GM18861 (cell line): ENCODE results near the gene EYS.

ENCODE experiments used
- ATAC-seq: cut with Tn5 transposase; IDR thresholded peaks from one replicate; pipeline ENCODE4 v1.9.1; 2021; ENCODE audit not compliant: unreplicated experiment

The EYS gene

DNA sequence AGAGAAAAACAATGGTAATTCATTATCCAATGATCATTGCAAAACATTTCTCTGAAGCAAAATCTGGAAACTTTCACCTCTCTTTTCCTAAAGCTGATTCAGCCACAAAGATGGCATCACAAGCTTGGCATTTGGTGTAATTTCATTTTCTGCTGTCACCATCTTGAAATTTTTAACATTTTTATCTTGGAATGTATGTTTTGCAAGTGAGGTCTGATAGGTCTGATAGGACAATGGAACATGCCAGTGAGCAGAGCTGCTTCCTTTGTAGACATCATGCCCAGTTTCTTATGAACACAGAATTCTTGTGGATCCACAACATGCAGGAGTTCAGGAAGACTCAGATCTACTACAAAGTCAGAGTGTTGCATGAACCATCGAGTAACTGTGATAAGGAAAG, 969.6 kb downstream of the EYS start:
- no peak for ATAC-seq

DNA sequence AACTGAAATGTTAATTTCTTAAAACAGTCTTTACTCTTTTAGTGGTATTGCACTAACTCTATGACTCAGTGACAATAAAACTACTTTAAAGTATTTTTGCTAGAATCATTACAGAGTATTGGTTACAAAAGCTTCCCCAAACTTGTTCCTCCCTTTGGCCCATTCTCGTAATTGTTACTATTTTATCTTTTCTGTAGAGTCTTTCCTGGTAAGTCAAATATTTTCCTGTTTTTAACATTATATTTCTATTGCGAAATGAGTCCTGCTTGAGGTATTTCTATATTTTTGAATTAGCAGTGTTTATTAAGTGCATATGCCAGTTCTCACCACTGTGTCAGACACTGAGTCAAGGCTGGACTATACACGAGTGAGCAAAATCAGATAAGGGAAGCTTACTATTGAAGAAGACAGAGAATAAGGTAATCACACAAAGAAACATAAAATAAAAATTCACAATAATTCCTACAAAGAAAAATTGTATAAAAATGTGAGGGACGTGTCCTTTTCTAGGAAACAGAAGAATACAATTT, 970.5 kb downstream of the EYS start:
- no peak for ATAC-seq

DNA sequence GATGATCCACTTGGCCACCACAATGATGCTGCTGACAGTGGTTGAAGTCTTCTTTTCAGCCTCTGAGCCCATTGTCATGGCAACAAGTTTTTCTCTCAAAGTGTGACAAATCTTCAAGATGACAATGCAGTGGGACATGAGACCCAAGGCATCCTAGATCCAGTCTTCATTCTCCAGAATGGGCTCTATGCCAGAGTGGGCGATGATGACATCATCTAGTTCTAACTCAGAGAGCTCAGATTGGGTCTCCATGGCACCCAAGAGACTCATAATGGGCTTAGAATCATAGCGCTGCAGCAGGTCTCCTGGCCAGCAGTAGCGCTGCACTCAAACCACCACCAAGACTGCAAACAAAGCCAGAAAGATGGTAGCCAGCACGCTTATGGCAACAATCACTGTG, 973.6 kb downstream of the EYS start:
- ATAC-seq = no peak

DNA sequence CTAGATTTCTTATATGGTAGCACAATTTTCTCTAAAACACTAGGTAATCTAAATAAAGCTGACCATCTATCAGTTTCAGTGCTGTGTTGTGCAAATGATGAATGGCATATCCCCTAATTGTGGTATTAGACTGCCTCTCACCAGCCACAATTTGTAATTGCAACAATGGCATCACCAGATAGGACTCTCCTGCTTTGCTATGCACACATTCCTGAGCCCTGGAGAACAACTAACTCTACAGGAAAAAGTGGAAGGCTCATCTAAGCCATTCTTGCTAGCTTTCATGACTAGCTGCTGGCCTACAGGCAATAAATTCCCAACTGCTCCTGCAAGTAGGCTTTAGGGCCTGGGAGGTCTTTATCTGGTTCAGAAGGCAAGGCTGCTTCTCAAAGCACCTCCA, 974.1 kb downstream of the EYS start:
- ATAC-seq = no peak

DNA sequence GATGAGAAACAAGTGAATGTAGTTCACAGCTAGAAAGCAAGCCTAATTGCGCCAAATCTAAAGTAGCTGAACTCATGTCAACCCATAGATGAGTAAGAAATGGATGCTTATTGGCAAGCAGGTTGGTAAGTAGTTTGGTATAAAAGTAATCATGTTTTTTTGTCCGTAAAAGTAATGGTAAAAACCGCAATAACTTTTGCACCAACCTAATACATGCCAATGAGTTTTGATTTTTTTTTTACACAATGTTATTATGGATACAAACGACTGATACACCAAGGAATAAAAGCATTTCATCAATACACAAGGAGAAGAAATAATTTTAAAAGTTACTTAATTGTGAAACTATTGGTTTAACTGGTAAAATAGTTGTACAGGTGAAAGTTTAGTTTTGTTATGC, 977.5 kb downstream of the EYS start:
- no peak for ATAC-seq

DNA sequence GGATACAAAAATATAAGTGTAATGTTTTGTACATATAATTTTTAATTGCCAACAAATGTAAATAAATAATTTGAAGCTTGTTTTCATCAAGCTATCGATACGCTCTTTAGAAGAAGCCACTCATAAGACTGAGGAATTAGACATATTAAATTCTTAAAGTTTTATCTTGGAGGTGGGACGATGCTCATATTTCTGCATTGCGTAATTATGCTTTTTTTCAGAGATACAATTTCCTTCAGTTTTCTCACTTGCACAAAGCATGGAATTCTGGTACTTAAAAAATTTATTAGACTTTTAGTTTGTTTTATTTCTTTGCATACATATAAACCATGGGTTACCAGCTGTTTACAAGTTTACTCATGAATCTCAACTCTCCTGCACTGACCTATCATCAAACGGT, 980.0 kb downstream of the EYS start:
- ATAC-seq = no peak

DNA sequence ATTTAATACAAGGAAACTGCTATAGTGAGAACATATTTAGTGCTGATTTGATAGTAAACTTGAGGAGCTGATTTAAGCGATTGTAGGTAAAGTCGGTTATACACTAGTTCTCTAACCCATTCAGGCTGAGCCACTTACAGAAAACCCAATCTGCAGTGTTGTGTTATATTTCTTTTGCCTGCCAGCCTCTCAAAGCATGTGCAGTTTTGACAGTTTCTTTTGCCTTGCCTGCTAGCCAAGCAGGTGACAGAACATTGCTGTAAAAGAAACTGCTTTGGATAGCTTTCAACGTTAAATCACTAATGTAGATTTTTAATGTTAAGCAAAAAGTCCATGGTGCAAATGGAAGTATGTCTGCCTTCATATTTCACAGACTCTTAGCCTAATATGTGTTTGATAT, 982.9 kb downstream of the EYS start:
- no peak for ATAC-seq

DNA sequence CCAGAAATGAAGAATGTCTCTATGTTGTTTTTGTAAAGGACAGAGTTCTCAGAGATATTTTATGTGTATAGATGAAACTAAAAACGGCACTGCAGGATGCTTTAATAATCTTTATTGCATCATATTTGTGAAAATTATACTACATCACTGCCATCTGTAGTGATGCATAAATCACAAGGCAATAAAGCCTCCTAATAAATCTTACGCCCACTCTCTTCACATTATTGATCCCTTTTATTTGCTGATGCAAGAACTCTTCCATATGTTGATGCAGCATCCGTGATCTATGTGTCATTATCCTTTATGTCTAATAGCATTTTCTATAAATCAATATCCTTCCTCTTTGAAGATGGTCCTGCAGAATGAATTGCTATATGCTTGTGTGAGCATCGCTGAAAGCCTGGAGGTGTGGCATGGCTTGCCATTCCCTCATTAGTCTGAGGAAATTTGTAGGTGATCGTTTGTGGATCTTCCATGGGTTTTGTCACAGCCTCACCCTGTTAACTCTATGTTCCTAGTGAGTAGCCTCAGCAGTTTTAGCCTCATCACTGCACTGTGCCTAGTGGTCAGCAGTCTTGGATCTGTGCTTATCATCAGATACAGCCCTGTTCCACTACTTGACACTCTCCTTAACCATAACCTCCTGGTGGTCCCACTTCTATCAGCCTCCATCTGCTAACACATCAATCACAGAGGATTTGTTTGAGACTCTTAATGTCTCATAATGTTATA, 983.5 kb downstream of the EYS start:
- no peak for ATAC-seq

DNA sequence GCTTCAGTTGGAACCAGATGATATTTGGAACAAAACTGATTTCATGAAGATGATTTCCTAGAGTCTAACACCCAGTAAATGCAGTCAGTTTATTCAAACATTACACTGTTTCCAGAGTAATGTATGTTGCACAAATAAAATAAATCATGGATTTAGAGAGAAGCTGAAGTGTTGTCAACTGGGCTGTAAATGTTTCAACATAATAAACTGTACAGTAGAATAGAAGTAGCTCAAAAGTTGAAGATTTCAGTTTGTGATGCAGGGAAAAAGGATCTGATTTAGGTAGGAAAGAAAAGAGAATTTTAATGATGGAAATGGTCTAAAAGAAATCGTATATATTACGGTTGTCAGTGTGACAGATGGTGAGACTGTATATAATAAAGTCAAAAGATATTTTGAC, 985.2 kb downstream of the EYS start:
- no peak for ATAC-seq

DNA sequence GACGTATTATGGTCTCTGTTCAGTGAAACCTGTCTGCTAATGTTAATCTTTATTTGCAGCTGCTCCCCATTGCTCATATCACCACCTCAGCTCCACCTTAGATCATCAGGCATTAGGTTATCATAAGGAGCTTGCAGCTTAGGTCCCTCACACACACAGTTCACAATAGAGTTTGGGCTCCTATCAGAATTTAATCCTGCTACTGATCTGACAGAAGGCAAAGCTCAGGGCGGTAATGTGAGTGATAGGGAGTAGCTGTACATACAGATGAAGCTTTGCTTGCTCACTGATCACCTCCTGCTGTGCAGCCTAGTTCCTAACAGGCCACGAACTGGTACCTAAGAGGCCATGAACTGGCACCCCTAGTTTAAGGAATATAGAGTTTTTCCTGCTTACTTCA, 989.7 kb downstream of the EYS start:
- no peak for ATAC-seq

DNA sequence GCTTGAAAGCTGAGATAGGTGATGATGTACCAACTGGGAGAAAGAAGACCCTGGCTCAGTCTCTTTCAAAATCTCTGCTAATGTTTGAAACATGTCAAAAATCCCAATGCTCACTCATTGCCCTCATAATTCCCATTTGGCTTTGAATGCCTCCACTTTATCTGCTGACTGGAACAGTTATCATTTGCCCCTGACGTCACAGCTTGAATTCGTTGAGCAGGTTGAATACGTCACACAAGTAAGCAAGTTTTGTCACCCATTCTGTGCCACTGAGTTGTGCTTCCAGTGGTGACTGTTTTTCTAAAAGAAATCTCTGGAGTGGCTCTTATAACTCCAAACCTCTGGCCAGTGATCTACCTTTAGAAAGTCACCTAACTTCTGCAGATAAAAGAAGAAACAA, 991.4 kb downstream of the EYS start:
- no peak for ATAC-seq

DNA sequence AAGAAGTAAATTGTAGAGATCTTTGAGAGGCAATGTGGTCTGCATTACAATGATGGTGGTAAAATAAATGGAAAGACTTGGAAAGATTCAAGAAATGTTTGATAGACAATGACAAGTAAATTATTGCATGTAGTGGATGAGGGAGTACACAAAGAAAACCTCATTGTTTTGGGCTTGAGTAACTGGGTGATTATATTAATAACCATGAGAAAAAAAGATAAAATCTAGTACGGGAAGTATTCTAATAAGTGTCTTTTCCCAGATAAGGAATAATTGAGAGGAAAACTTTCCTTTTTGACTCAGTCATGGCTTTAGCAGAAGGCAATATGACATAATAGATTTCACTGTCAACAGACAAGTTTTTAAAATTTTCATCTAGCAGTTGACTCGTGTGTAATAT, 993.0 kb downstream of the EYS start:
- ATAC-seq = no peak

DNA sequence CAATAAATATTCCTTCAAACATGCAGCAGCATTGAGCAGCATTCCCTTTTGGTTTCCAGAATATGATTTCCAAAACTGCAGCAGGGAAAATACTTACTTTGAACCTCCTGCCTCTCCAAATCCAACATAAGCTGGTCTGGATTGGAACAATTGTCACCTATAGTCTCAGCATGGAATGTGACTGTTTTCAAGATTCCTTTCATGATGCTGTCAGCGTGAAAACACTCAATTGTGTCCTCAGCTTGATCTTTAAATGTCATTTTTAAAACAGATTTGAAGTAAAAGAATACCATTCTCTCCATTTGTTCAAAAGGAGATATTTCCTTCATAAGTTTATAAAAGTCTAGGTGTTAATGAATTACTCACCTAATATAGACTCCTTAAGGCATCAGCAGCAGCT, 993.9 kb downstream of the EYS start:
- no peak for ATAC-seq

DNA sequence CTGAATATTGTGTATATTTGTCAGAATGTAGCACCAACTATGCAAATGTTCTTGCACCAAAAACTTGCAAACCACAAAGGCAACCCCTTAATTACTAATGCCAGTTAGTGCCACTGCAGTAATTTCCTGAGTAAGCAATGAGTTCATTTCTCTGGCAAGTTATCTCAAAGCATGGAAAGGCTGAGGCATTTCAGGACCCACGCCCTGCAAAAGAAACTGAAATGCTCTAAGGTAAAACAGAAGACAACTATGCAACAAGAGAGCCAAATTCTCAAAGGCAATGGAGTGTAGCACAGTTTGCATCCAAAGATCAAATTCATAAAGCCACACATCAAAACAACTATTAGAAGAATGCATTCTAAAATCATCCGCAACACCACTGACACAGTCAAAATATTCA, 994.4 kb downstream of the EYS start:
- no peak for ATAC-seq

DNA sequence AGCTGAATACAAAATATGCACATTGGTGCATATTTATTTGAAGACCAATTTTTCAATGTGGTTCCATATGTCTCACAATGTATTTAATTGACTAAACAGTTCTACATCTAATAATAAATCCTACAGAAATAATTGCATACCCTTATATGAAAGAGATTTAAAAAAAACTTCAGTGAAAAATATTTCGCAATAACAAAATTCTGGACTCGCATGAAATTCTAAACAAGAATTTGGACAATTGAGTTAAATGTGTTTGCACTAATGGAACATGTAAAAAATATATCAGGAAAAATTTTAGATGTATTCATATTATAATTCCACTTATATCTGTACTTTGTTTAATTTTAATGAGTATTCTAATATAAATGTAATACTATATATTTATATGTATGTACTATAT, 1003.1 kb downstream of the EYS start:
- no peak for ATAC-seq

DNA sequence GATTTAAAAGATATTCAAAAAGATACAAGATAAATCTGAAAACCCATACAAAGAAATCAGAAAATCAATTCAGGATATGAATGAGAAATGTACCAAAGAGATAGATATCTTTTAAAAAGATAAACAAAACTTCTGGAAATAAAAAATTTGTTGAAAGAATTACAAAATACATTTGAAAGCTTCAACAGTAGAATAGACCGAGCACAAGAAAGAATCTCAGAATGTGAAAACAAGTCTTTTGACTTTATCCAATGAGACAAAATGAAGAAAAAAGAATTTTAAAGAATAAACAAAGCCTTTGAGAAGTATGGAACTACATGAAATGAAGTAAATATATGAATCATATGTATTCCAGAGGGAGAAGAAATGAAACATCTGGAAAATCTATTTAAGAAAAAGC, 1011.0 kb downstream of the EYS start:
- ATAC-seq = no peak

DNA sequence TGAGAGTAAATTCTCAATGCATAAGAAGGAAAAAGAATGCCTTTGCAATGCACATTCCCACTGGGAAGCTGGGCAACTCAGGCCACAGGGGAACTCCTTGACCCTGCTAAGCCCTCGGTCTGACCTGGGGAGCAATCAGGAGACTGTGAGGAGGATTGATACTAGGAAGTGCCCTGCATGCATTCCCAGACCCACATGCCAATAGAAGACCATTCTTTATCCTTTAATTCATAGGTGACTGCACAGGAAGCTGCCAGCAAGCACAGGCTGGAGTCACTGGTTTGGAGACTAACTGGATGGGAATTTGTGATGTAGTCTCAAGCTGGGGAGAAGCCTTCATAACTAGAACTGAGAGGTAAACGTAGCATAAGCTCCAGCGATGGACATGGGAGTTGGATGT, 1012.7 kb downstream of the EYS start:
- no peak for ATAC-seq

DNA sequence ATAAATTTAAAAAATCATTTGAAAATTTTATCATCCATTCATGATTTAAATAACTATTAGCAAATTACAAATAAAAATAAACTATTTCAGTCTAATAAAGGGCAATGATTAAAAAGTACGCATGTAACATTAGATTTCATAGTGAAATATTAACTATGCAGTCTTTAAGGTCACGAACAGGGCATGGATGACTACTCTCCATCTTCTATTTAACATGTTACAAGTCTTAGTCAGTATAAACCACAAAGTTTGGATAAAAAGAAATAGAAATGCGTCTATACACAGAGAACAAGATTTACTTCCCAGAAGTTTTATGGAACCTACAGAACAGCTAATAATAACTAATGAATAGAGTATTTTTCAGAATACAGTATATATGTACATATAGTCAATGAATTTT, 1016.0 kb downstream of the EYS start:
- ATAC-seq = no peak

DNA sequence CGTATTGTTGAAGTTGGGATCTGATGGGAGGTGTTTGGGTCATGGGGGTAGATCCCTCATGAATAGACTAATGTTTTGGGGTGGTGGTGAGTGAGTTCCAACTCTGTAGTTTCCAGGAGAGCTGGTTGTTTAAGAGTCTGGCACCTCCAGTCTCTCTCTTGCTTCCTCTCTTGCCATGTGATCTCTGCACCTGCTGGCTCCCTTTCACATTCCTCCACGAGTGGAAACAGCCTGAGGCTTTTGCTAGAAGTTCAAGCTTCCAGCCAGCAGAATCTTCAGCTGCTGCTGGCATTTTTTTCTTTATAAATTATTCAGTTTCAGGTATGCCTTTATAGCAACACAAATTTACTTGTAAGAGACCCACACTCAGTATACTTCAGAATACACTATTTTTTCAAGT, 1021.6 kb downstream of the EYS start:
- no peak for ATAC-seq

DNA sequence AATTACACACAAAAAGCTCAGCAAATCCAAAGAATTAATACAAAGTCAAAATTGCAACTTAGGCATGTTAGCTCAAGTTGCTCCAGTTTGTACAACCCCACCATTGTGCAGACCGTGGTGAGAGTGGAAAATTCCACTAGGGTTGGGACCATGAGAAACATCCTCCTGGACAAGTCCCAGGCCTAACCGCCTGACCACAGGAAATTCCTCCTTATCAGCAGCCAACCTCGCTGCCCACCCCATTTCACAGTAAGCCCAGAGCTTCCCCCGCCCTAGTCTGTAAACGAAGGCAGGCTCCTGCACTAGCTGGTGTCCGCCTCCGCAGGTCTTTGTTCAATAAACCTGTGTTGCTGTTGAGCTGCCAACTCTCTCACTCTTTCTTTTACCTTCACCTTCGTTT, 1023.3 kb downstream of the EYS start:
- no peak for ATAC-seq

DNA sequence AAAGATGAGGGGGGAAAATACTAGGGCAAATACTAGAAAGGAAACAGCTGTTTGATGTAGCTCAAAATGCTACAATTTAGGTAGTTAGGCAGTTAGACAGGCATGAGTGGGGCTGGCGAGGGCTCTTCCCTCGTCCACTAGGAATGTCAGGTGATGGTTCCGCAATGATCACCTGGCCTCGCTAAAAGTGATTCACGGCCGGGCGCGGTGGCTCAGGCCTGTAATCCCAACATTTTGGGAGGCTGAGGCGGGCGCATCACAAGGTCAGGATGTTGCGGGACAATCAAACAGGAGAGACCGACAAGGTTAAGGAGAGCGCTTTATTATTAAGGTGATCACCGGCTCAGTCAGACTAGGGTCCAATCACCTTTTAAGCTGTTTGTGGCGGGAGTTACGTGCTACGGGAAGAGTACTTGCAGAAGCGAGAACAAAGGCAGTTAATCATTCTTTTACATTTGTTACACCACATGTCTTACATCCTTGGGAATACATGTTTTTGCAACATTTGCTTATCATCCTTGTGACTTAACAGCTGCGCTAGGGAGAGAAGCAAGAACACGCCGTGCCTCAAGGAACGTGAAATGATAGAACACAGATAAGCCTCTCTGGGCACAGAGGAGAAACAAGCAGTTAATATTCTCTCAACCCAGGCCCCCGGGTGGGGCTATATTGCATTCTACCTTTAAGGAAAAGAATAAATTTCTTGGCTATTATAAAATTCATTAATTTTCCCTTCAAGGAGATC, 1025.4 kb downstream of the EYS start:
- ATAC-seq = no peak

DNA sequence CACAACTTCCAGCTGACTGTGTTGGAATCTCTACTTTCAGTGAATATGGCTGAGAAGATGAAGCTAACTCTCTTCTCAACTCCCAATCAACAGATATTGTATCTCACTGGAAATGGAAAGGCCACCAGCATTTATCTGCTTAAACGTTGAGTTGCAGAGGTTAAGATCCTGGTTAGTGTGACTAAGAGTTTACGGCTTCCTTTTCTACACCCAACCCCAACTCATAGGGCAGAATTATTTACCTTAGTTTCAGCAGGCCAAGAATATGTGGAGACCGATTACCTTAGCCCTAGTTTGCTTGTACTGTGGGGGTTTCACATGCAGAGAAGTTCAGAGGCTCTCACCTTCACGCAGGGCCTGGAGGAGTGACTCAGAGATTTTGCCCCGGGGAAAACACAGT, 1026.6 kb downstream of the EYS start:
- no peak for ATAC-seq

DNA sequence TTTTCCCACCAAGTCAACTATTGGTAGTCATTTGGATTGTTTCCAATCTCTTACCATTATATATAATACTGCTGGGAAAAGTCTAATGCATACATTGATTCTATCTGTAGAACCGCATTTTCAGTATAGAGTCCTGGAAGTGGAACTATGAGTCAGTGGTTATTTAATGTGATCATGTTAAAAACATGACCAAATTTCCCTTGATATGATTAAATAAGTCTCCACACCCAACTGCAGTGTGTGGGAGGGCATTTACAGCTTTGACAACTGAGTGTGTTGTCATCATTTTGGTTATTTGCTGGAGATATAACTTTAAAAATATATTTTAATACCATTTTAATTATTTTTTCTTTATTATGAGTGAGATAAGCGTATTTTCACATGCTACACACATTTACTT, 1027.6 kb downstream of the EYS start:
- ATAC-seq = no peak
